ENCODE data around the gene ARID1B.

GRCh38 chr6:156889986-156890385 is 112.8 kb downstream of the ARID1B start:
- TF ChIP-seq CTCF (IDR thresholded peaks at IDR 0.05; ENCODE audit: low read depth, low read length, missing input control) (no peak), RAD21 (IDR thresholded peaks at IDR 0.05) (no peak), ATF3 (IDR thresholded peaks at IDR 0.05) (no peak), TAF1 (conservative IDR thresholded peaks at IDR 0.05) (no peak)

Measured in liver (tissue), 3 donors.